Measurements from ENCODE around the gene TIAM2.

- no peak for TF ChIP-seq CTCF (IDR thresholded peaks at IDR 0.05)
- TF ChIP-seq POLR2A (IDR thresholded peaks at IDR 0.05) = no peak
- no peak for TF ChIP-seq EP300 (IDR thresholded peaks at IDR 0.05)
Observed at GRCh38 chr6:155117256-155117655, 122.1 kb downstream of the TIAM2 start.

Measured in ovary (tissue), 3 donors.